ENCODE data around the gene APRT. TPM values are rescaled to one million over a fixed set of nuclear protein-coding genes. Genes with fewer than 3 reads are reported as not detected.

Gene APRT
- total and polyA plus RNA-seq, 9 of the 15 experiments (the other 6 are each of a cell fraction or from before 2014, with no cell fraction given), result 41.7 to 409 (median 146) TPM

GRCh38 chr16:88824256-88825077 is 12.7 kb upstream of the APRT start:
- Histone ChIP-seq H3K79me2 (ENCODE audit: control insufficient read depth, insufficient read depth, low read length) (no peaks in the 10 kb centered on the region), H3K9ac (ENCODE audit: insufficient read depth in 1 of 2, low read depth in 2 of 2, low read length in 2 of 2) (peak overlapping the region in 1 of 2 experiments; percentile 45; a peak in 1 of 4 replicates), H3K27me3 (ENCODE audit: control insufficient read depth in 2 of 2, insufficient read depth in 2 of 2, low read length in 2 of 2) (no peaks in the 10 kb centered on the region), H2AFZ (ENCODE audit: low read depth, low read length) (no peak overlapping the region), H3K4me1 (replicated peaks in 1 of 2; ENCODE audit: control insufficient read depth in 2 of 2, insufficient read depth in 2 of 2, low read length in 2 of 2) (peaks cover 0 to 49% of the 10 kb centered on the region in 2 experiments; a peak in 2 of 5 replicates), H3K4me3 (no peak overlapping the region), H3K4me2 (ENCODE audit: insufficient read depth, low read length) (no peak overlapping the region), H3K27ac (ENCODE audit: extremely low read depth, low read depth, low read length) (no peak overlapping the region), H3K9me1 (ENCODE audit: control insufficient read depth, insufficient read depth, low read length) (no peaks in the 10 kb centered on the region), H4K20me1 (replicated peaks; ENCODE audit: control insufficient read depth, insufficient read depth, low read length) (no peaks in the 10 kb centered on the region; the same call in 1 of the 2 replicates), H3K9me3 (replicated peaks; ENCODE audit: control insufficient read depth, insufficient read depth, low read depth, low read length) (no peaks in the 10 kb centered on the region), H3K36me3 (ENCODE audit: control insufficient read depth, insufficient read depth, low read length) (no peaks in the 10 kb centered on the region)
- peak; percentile 65 for FAIRE-seq
- in situ Hi-C loops (cut with MboI), result no loop called here
- peak; percentile 81 for ATAC-seq
- ChIA-PET POLR2A (interaction anchor here (0.6 to 0.7 kb wide), 2 partner anchors 18 to 322 kb away, joined by 3 read pairs; no protein-coding TSS in a partner anchor), CTCF (ENCODE audit: low intra/inter-chr PET ratio) (no interaction called here)
- TF ChIP-seq TCF15 (CRISPR knock-in tag; IDR thresholded peaks at IDR 0.05) (no peak), POLR2G (IDR thresholded peaks at IDR 0.05; ENCODE audit: low read depth, low read length) (peak; percentile 21; the same call in 1 of the 2 replicates), TARDBP (IDR thresholded peaks at IDR 0.05) (no peak), ZNF263 (CRISPR knock-in tag; IDR thresholded peaks at IDR 0.05; ENCODE audit: borderline replicate concordance) (peak; percentile 69)
- intact Hi-C loops (cut with micrococcal nuclease), result no loop called here
- peak in 1 of 4 experiments; percentile 42 for DNase-seq (ENCODE audit: extremely low read depth in 1 of 4, low spot score in 3 of 4)
- no TSS peak for BruUV-seq (replicated peaks)
- 49% methylated on average over 29 of the region's 33 CpGs for WGBS (ENCODE audit: insufficient coverage, low coverage, missing lambda C conversion rate)
